DOHH2 (cell line): Measurements from ENCODE around the gene NLGN1.

ENCODE experiments used
- CTCF ChIP-seq: fragments of 200-600 bp; sonication (generic); IDR thresholded peaks from one replicate; pipeline ENCODE4 v1.5.1; 2014; ENCODE audit warnings: antibody characterized with exemption, mild to moderate bottlenecking, low read depth, low read length; ENCODE audit not compliant: poor library complexity, severe bottlenecking
- EZH2phosphoT487 ChIP-seq: fragments of 200-600 bp; sonication (generic); IDR thresholded peaks from 2 replicates; pipeline ENCODE4 v1.6.1; 2017; ENCODE audit warnings: borderline replicate concordance, mild to moderate bottlenecking, antibody characterized with exemption, low read length, moderate library complexity, mixed read lengths

GRCh38 chr3:173599673-173600072, 202.1 kb downstream of the NLGN1 start:
- TF ChIP-seq CTCF, result no peak
- no peak for TF ChIP-seq EZH2phosphoT487
